Measurements from ENCODE around the gene INVS.

- TF ChIP-seq, protein P1, sequence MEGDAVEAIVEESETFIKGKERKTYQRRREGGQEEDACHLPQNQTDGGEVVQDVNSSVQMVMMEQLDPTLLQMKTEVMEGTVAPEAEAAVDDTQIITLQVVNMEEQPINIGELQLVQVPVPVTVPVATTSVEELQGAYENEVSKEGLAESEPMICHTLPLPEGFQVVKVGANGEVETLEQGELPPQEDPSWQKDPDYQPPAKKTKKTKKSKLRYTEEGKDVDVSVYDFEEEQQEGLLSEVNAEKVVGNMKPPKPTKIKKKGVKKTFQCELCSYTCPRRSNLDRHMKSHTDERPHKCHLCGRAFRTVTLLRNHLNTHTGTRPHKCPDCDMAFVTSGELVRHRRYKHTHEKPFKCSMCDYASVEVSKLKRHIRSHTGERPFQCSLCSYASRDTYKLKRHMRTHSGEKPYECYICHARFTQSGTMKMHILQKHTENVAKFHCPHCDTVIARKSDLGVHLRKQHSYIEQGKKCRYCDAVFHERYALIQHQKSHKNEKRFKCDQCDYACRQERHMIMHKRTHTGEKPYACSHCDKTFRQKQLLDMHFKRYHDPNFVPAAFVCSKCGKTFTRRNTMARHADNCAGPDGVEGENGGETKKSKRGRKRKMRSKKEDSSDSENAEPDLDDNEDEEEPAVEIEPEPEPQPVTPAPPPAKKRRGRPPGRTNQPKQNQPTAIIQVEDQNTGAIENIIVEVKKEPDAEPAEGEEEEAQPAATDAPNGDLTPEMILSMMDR (IDR thresholded peaks at IDR 0.05; ENCODE audit: low read depth, low read length, missing input control), result no peak
- TF ChIP-seq EGR1 (IDR thresholded peaks at IDR 0.05; ENCODE audit: low read depth in 2 of 2) (no peak), TAF1 (conservative IDR thresholded peaks at IDR 0.05) (no peak), REST (IDR thresholded peaks at IDR 0.05) (no peak), YY1 (IDR thresholded peaks at IDR 0.05) (no peak), ATF3 (IDR thresholded peaks at IDR 0.05) (no peak), GABPA (IDR thresholded peaks at IDR 0.05 in 1 of 2, conservative IDR thresholded peaks at IDR 0.05 in 1 of 2) (no peak), NR2F2 (IDR thresholded peaks at IDR 0.05) (no peak), HNF4G (IDR thresholded peaks at IDR 0.05) (no peak), MAX (IDR thresholded peaks at IDR 0.05) (no peak), SP1 (IDR thresholded peaks at IDR 0.05) (no peak), FOXA1 (IDR thresholded peaks at IDR 0.05) (no peak), RAD21 (IDR thresholded peaks at IDR 0.05) (no peak), JUND (IDR thresholded peaks at IDR 0.05) (no peak)
Observed at GRCh38 chr9:100134731-100135130, 35.7 kb downstream of the INVS start.

Data from liver (tissue), 3 donors.